Measurements from ENCODE around the gene CCL16. TPM values are rescaled to one million over a fixed set of nuclear protein-coding genes. Genes with fewer than 3 reads are reported as not detected.

CCL16 gene
- polyA plus RNA-seq, 1 donor (not counting 4 experiments of a cell fraction or from before 2014, with no cell fraction given): not detected

- H3K9me1 ChIP-seq (ENCODE audit: control insufficient read depth, extremely low read depth, insufficient read depth, low read length): no peaks in the 10 kb centered on the region
- no peak for FAIRE-seq
- no peak overlapping the region for H3K4me2 ChIP-seq (ENCODE audit: control insufficient read depth, extremely low read depth, insufficient read depth, low read depth, low read length)
- no peak for DNase-seq (ENCODE audit: low read depth, low spot score)
- peaks cover 3% of the 10 kb centered on the region for H3K4me1 ChIP-seq (ENCODE audit: control insufficient read depth, extremely low read depth, insufficient read depth, low read length)
- no peaks in the 10 kb centered on the region for H3K36me3 ChIP-seq (ENCODE audit: control insufficient read depth in 2 of 2, extremely low read depth in 1 of 2, insufficient read depth in 2 of 2, low read length in 2 of 2)
- no peak overlapping the region for H3K27ac ChIP-seq (ENCODE audit: control insufficient read depth, insufficient read depth, low read length)
- H3K9ac ChIP-seq (ENCODE audit: control insufficient read depth, extremely low read depth, insufficient read depth, low read length): no peak overlapping the region
- no peaks in the 10 kb centered on the region for H3K27me3 ChIP-seq (ENCODE audit: control insufficient read depth, extremely low read depth, insufficient read depth, low read length)
- no peaks in the 10 kb centered on the region for H3K9me3 ChIP-seq (ENCODE audit: control insufficient read depth, low read depth, low read length)
- dilution Hi-C loops (cut with MboI; ENCODE audit: extremely low pct_ligation_motif_present, low sequenced_read_pairs): no loop called here
- H3K4me3 ChIP-seq (ENCODE audit: control insufficient read depth in 2 of 3, extremely low read depth in 1 of 3, insufficient read depth in 2 of 3, low read depth in 1 of 3, low read length in 3 of 3): no peak overlapping the region
- no peak for TF ChIP-seq EZH2 (IDR thresholded peaks at IDR 0.05; ENCODE audit: low read length)
- TF ChIP-seq CTCF (optimal IDR thresholded peaks at IDR 0.05 in 1 of 3, IDR thresholded peaks at IDR 0.05 in 1 of 3, conservative IDR thresholded peaks at IDR 0.05 in 1 of 3; ENCODE audit: extremely low read depth in 1 of 3, insufficient read depth in 2 of 3, low read length in 3 of 3): no peak
- H4K20me1 ChIP-seq (ENCODE audit: control insufficient read depth, extremely low read depth, insufficient read depth, low read length): no peaks in the 10 kb centered on the region
- H2AFZ ChIP-seq (ENCODE audit: control insufficient read depth, low read length): no peak overlapping the region
- no peaks in the 10 kb centered on the region for H3K79me2 ChIP-seq (ENCODE audit: control insufficient read depth, insufficient read depth, low read length)
Measured at GRCh38 chr17:35931794-35932425, 49.4 kb downstream of the CCL16 start.

GRCh38 chr17:35930211-35931065, 50.9 kb downstream of the CCL16 start, which contains the start of gene RDM1:
TSS of gene RDM1 (minus strand) at chr17:35930773. CDS start at chr17:35930727, 46 bp downstream.
- Histone ChIP-seq H3K4me1 (ENCODE audit: control insufficient read depth, extremely low read depth, insufficient read depth, low read length) (peaks cover 3% of the 10 kb centered on the region), H3K79me2 (ENCODE audit: control insufficient read depth, insufficient read depth, low read length) (no peaks in the 10 kb centered on the region), H3K9me1 (ENCODE audit: control insufficient read depth, extremely low read depth, insufficient read depth, low read length) (no peaks in the 10 kb centered on the region), H3K9ac (ENCODE audit: control insufficient read depth, extremely low read depth, insufficient read depth, low read length) (peak within 1 kb of the TSS; percentile 25), H3K27me3 (ENCODE audit: control insufficient read depth, extremely low read depth, insufficient read depth, low read length) (no peaks in the 10 kb centered on the region), H3K4me2 (ENCODE audit: control insufficient read depth, extremely low read depth, insufficient read depth, low read depth, low read length) (peak within 1 kb of the TSS; percentile 69), H4K20me1 (ENCODE audit: control insufficient read depth, extremely low read depth, insufficient read depth, low read length) (no peaks in the 10 kb centered on the region), H2AFZ (ENCODE audit: control insufficient read depth, low read length) (peak within 1 kb of the TSS; percentile 97), H3K9me3 (ENCODE audit: control insufficient read depth, low read depth, low read length) (no peaks in the 10 kb centered on the region), H3K36me3 (ENCODE audit: control insufficient read depth in 2 of 2, extremely low read depth in 1 of 2, insufficient read depth in 2 of 2, low read length in 2 of 2) (no peaks in the 10 kb centered on the region), H3K27ac (ENCODE audit: control insufficient read depth, insufficient read depth, low read length) (no peak within 1 kb of the TSS), H3K4me3 (ENCODE audit: control insufficient read depth in 2 of 3, extremely low read depth in 1 of 3, insufficient read depth in 2 of 3, low read depth in 1 of 3, low read length in 3 of 3) (peak within 1 kb of the TSS; percentile 56 to 80 (median 63))
- TF ChIP-seq EZH2 (IDR thresholded peaks at IDR 0.05; ENCODE audit: low read length): no peak
- TF ChIP-seq CTCF (optimal IDR thresholded peaks at IDR 0.05 in 1 of 3, IDR thresholded peaks at IDR 0.05 in 1 of 3, conservative IDR thresholded peaks at IDR 0.05 in 1 of 3; ENCODE audit: extremely low read depth in 1 of 3, insufficient read depth in 2 of 3, low read length in 3 of 3): no peak
- FAIRE-seq: no peak
- dilution Hi-C loops (cut with MboI; ENCODE audit: extremely low pct_ligation_motif_present, low sequenced_read_pairs): no loop called here
- peak; percentile 11 for DNase-seq (ENCODE audit: low read depth, low spot score)

All from keratinocyte (primary cell).